Measurements from ENCODE around the gene LRRC3C. TPM values are rescaled to one million over a fixed set of nuclear protein-coding genes. Genes with fewer than 3 reads are reported as not detected.

LRRC3C gene
- total RNA-seq, 2 donors from 2014 or later: not detected

- TF ChIP-seq POLR2AphosphoS5 (IDR thresholded peaks at IDR 0.05) (peak; percentile 100), CTCF (IDR thresholded peaks at IDR 0.05) (peak; percentile 33 to 99 (median 92)), POLR2A (IDR thresholded peaks at IDR 0.05) (peak; percentile 87)
- WGBS: 1% methylated on average over 71 of the region's 84 CpGs
- DNase-seq (ENCODE audit: low spot score): peak; percentile 100
Observed at GRCh38 chr17:39980351-39981206, 53.0 kb downstream of the LRRC3C start, which contains the start of gene PSMD3. TSS of gene PSMD3 (plus strand) at chr17:39980807. CDS start at chr17:39980971, 164 bp downstream.

GRCh38 chr17:39981207-39981741 lies 53.7 kb downstream of the LRRC3C start:
- Histone ChIP-seq H3K9me3 (no peaks in the 10 kb centered on the region), H3K4me1 (replicated peaks) (no peaks in the 10 kb centered on the region), H3K4me3 (peak overlapping the region; percentile 85 to 88), H3K36me3 (peaks cover 0 to 8% of the 10 kb centered on the region in 2 donors), H3K27ac (peak overlapping the region; percentile 82 to 86), H3K27me3 (replicated peaks; ENCODE audit: insufficient read depth) (no peaks in the 10 kb centered on the region)
- intact Hi-C loops (cut with DNase I): loop anchor here (2.0 kb wide), 1 partner anchor 54 kb away; the partner anchor contains the start of genes LRRC3C and ORMDL3
- no peak for TF ChIP-seq POLR2A (IDR thresholded peaks at IDR 0.05)
- no peak for TF ChIP-seq POLR2AphosphoS5 (IDR thresholded peaks at IDR 0.05)
- no peak for TF ChIP-seq CTCF (IDR thresholded peaks at IDR 0.05)
- WGBS: 0% methylated on average over 15 of the region's 15 CpGs
- DNase-seq (ENCODE audit: low spot score): no peak

More at GRCh38 chr17:39980351-39981206, 53.0 kb downstream of the LRRC3C start, which contains the start of gene PSMD3:
- peaks cover 0 to 6% of the 10 kb centered on the region in 2 donors for H3K36me3 ChIP-seq
- intact Hi-C loops (cut with DNase I): loop anchor here (1.0 to 2.0 kb wide), 2 partner anchors 21 to 54 kb away; partner anchors contain the start of genes LRRC3C and ORMDL3
- H3K4me3 ChIP-seq: peak within 1 kb of the TSS; percentile 85 to 88
- no peaks in the 10 kb centered on the region for H3K27me3 ChIP-seq (replicated peaks; ENCODE audit: insufficient read depth)
- no peaks in the 10 kb centered on the region for H3K4me1 ChIP-seq (replicated peaks)
- H3K27ac ChIP-seq: peak within 1 kb of the TSS; percentile 82 to 86
- no peaks in the 10 kb centered on the region for H3K9me3 ChIP-seq

- Histone ChIP-seq H3K27ac (peak overlapping the region in 1 of 2 donors; percentile 86), H3K4me1 (replicated peaks) (no peaks in the 10 kb centered on the region), H3K36me3 (peaks cover 5 to 11% of the 10 kb centered on the region in 2 donors), H3K9me3 (no peaks in the 10 kb centered on the region), H3K4me3 (peak overlapping the region; percentile 85 to 88), H3K27me3 (replicated peaks; ENCODE audit: insufficient read depth) (no peaks in the 10 kb centered on the region)
- WGBS: 19% methylated on average over 7 of the region's 7 CpGs
- TF ChIP-seq CTCF (IDR thresholded peaks at IDR 0.05) (no peak), POLR2AphosphoS5 (IDR thresholded peaks at IDR 0.05) (no peak), POLR2A (IDR thresholded peaks at IDR 0.05) (no peak)
- intact Hi-C loops (cut with DNase I): loop anchor here (2.0 kb wide), 1 partner anchor 55 kb away; the partner anchor contains the start of genes LRRC3C and ORMDL3
- DNase-seq (ENCODE audit: low spot score): no peak
Observed at GRCh38 chr17:39981766-39982375, 54.3 kb downstream of the LRRC3C start.

GRCh38 chr17:39988206-39988810 lies 60.8 kb downstream of the LRRC3C start:
- no peaks in the 10 kb centered on the region for H3K9me3 ChIP-seq
- TF ChIP-seq POLR2AphosphoS5 (IDR thresholded peaks at IDR 0.05) (no peak), POLR2A (IDR thresholded peaks at IDR 0.05) (no peak), CTCF (IDR thresholded peaks at IDR 0.05) (no peak)
- H3K36me3 ChIP-seq: peaks cover 30 to 57% of the 10 kb centered on the region in 2 donors
- H3K27ac ChIP-seq: no peak overlapping the region
- H3K4me3 ChIP-seq: no peak overlapping the region
- no peaks in the 10 kb centered on the region for H3K27me3 ChIP-seq (replicated peaks; ENCODE audit: insufficient read depth)
- 85% methylated on average over 11 of the region's 11 CpGs for WGBS
- H3K4me1 ChIP-seq (replicated peaks): no peaks in the 10 kb centered on the region
- intact Hi-C loops (cut with DNase I): no loop called here
- DNase-seq (ENCODE audit: low spot score): no peak
